Measurements from ENCODE around the gene ALCAM. TPM values are rescaled to one million over a fixed set of nuclear protein-coding genes. Genes with fewer than 3 reads are reported as not detected.
A peak's percentile ranks its signal among the peaks of the same experiment; 100 is the strongest.

The ALCAM gene
- total and polyA plus RNA-seq, 2 donors (not counting 1 experiment from before 2014, with no cell fraction given), result 6.2 to 23.8 TPM

- no peaks in the 10 kb centered on the region for H3K27me3 Mint-ChIP-seq
- peak overlapping the region; percentile 27 for H3K27ac Mint-ChIP-seq
- H3K4me3 Mint-ChIP-seq, result peak overlapping the region; percentile 3
- H3K27me3 ChIP-seq (replicated peaks in 1 of 4; ENCODE audit: control extremely low read depth in 1 of 4, control insufficient read depth in 3 of 4, insufficient read depth in 4 of 4, low read length in 3 of 4), result no peaks in the 10 kb centered on the region
- H2AFZ ChIP-seq (ENCODE audit: insufficient read depth, low read depth, low read length, poor library complexity, severe bottlenecking), result no peak overlapping the region
- no peak for ATAC-seq (ENCODE audit: low read depth)
- peaks cover 8% of the 10 kb centered on the region for H3K9me3 Mint-ChIP-seq (ENCODE audit: insufficient read depth)
- no peak overlapping the region for H3K4me3 ChIP-seq (ENCODE audit: control extremely low read depth in 1 of 5, extremely low read depth in 1 of 5, insufficient read depth in 1 of 5, low read depth in 2 of 5, low read length in 4 of 5)
- DNase-seq, result no peak
- H3K4me2 ChIP-seq (replicated peaks; ENCODE audit: low read depth, low read length, poor library complexity, severe bottlenecking), result no peak overlapping the region
- ChIA-PET CTCF (no interaction called here), POLR2A (no interaction called here)
- H3K4me1 Mint-ChIP-seq, result peaks cover 46% of the 10 kb centered on the region
- WGBS (ENCODE audit: insufficient coverage), result 100% methylated on average over 1 of the region's 5 CpGs
- H3K9ac ChIP-seq (ENCODE audit: low read length), result no peak overlapping the region
- peaks cover 0 to 1% (median 0%) of the 10 kb centered on the region in 3 donors for H3K9me3 ChIP-seq (ENCODE audit: control extremely low read depth in 1 of 3, control insufficient read depth in 2 of 3, insufficient read depth in 1 of 3, low read length in 2 of 3)
- H3K27ac ChIP-seq (ENCODE audit: low read length in 2 of 2), result no peak overlapping the region
- intact Hi-C loops (cut with micrococcal nuclease), result loop anchor here (2.0 kb wide), 1 partner anchor 18 kb away; no protein-coding TSS in a partner anchor
- peaks cover 14 to 31% of the 10 kb centered on the region in 2 donors for H3K4me1 ChIP-seq (ENCODE audit: control insufficient read depth in 2 of 2, insufficient read depth in 2 of 2, low read length in 2 of 2)
- H3K79me2 ChIP-seq (ENCODE audit: control insufficient read depth, insufficient read depth, low read length), result peaks cover 51% of the 10 kb centered on the region
- no peak for TF ChIP-seq CTCF (IDR thresholded peaks at IDR 0.05)
- no peak for TF ChIP-seq EZH2 (IDR thresholded peaks at IDR 0.05; ENCODE audit: borderline replicate concordance, insufficient read depth, low read depth, low read length, poor library complexity, severe bottlenecking)
- no peaks in the 10 kb centered on the region for H4K20me1 ChIP-seq (ENCODE audit: control insufficient read depth, insufficient read depth, low read length, poor library complexity, severe bottlenecking)
- no peaks in the 10 kb centered on the region for H3K36me3 ChIP-seq (replicated peaks in 1 of 2; ENCODE audit: control extremely low read depth in 1 of 2, control insufficient read depth in 1 of 2, extremely low read depth in 1 of 2, insufficient read depth in 2 of 2, low read length in 1 of 2)
Measured at GRCh38 chr3:105387122-105387751, 20.5 kb downstream of the ALCAM start.

GRCh38 chr3:105388176-105388575, 21.5 kb downstream of the ALCAM start:
- H3K4me1 Mint-ChIP-seq, result peaks cover 46% of the 10 kb centered on the region
- CTCF ChIA-PET, result no interaction called here

More at GRCh38 chr3:105388176-105388575, 21.5 kb downstream of the ALCAM start:
- no peak for TF ChIP-seq EZH2 (IDR thresholded peaks at IDR 0.05; ENCODE audit: borderline replicate concordance, insufficient read depth, low read depth, low read length, poor library complexity, severe bottlenecking)
- no peak for TF ChIP-seq CTCF (IDR thresholded peaks at IDR 0.05)
- H3K27me3 Mint-ChIP-seq, result no peaks in the 10 kb centered on the region
- no peak overlapping the region for H3K4me3 ChIP-seq (ENCODE audit: control extremely low read depth in 1 of 5, extremely low read depth in 1 of 5, insufficient read depth in 1 of 5, low read depth in 2 of 5, low read length in 4 of 5)
- H4K20me1 ChIP-seq (ENCODE audit: control insufficient read depth, insufficient read depth, low read length, poor library complexity, severe bottlenecking), result no peaks in the 10 kb centered on the region
- peaks cover 0 to 6% (median 3%) of the 10 kb centered on the region in 3 donors for H3K9me3 ChIP-seq (ENCODE audit: control extremely low read depth in 1 of 3, control insufficient read depth in 2 of 3, insufficient read depth in 1 of 3, low read length in 2 of 3)
- H2AFZ ChIP-seq (ENCODE audit: insufficient read depth, low read depth, low read length, poor library complexity, severe bottlenecking), result no peak overlapping the region
- peaks cover 14 to 31% of the 10 kb centered on the region in 2 donors for H3K4me1 ChIP-seq (ENCODE audit: control insufficient read depth in 2 of 2, insufficient read depth in 2 of 2, low read length in 2 of 2)
- H3K9ac ChIP-seq (ENCODE audit: low read length), result no peak overlapping the region
- POLR2A ChIA-PET, result no interaction called here
- peaks cover 54% of the 10 kb centered on the region for H3K79me2 ChIP-seq (ENCODE audit: control insufficient read depth, insufficient read depth, low read length)
- H3K27me3 ChIP-seq (replicated peaks in 1 of 4; ENCODE audit: control extremely low read depth in 1 of 4, control insufficient read depth in 3 of 4, insufficient read depth in 4 of 4, low read length in 3 of 4), result no peaks in the 10 kb centered on the region
- intact Hi-C loops (cut with micrococcal nuclease), result no loop called here
- H3K27ac Mint-ChIP-seq, result no peak overlapping the region
- no peaks in the 10 kb centered on the region for H3K36me3 ChIP-seq (replicated peaks in 1 of 2; ENCODE audit: control extremely low read depth in 1 of 2, control insufficient read depth in 1 of 2, extremely low read depth in 1 of 2, insufficient read depth in 2 of 2, low read length in 1 of 2)
- no peak overlapping the region for H3K27ac ChIP-seq (ENCODE audit: low read length in 2 of 2)
- DNase-seq, result no peak
- no CpG with 5 or more reads among the region's 1 CpG for WGBS (ENCODE audit: insufficient coverage)
- H3K4me2 ChIP-seq (replicated peaks; ENCODE audit: low read depth, low read length, poor library complexity, severe bottlenecking), result no peak overlapping the region
- no peak overlapping the region for H3K4me3 Mint-ChIP-seq
- H3K9me3 Mint-ChIP-seq (ENCODE audit: insufficient read depth), result peaks cover 9% of the 10 kb centered on the region
- no peak for ATAC-seq (ENCODE audit: low read depth)

All from B cell (primary cell).